H9 (cell line): ENCODE data around the gene ERO1B. TPM values are rescaled to one million over a fixed set of nuclear protein-coding genes. Genes with fewer than 3 reads are reported as not detected.

Source experiments
- DNase-seq: peaks from one replicate; pipeline ENCODE4 v3.0.0-alpha.2; 2017
- H2AFZ ChIP-seq: one replicate; pipeline ENCODE4 v1.6.1; 2013; ENCODE audit warnings: mild to moderate bottlenecking, low read length, control low read depth, moderate library complexity
- H2AK5ac ChIP-seq: 2 replicates; pipeline ENCODE4 v1.6.1; 2013; ENCODE audit warnings: low read length, control low read depth, mixed read lengths; ENCODE audit not compliant: insufficient read length
- H2BK120ac ChIP-seq: one replicate; pipeline ENCODE4 v1.6.1; 2013; ENCODE audit warnings: low read depth, mild to moderate bottlenecking, low read length, control low read depth, inconsistent platforms; ENCODE audit not compliant: poor library complexity, severe bottlenecking
- H2BK12ac ChIP-seq: 2 replicates; pipeline ENCODE4 v1.6.1; 2013; ENCODE audit warnings: low read length, control low read depth, mixed read lengths, low read depth; ENCODE audit not compliant: insufficient read length
- H2BK15ac ChIP-seq: 2 replicates; pipeline ENCODE4 v1.6.1; 2013; ENCODE audit warnings: low read depth, low read length, control low read depth
- H2BK20ac ChIP-seq: one replicate; pipeline ENCODE4 v1.6.1; 2013; ENCODE audit warnings: low read depth, mild to moderate bottlenecking, low read length, control low read depth, inconsistent platforms; ENCODE audit not compliant: poor library complexity, severe bottlenecking
- H2BK5ac ChIP-seq: 2 replicates; pipeline ENCODE4 v1.6.1; 2013; ENCODE audit warnings: low read length, control low read depth, mixed read lengths; ENCODE audit not compliant: insufficient read length
- H3K14ac ChIP-seq: 2 replicates; pipeline ENCODE4 v1.6.1; 2013; ENCODE audit warnings: low read length, control low read depth; ENCODE audit not compliant: insufficient read depth
- H3K18ac ChIP-seq: 2 replicates; pipeline ENCODE4 v1.6.1; 2013; ENCODE audit warnings: low read depth, mild to moderate bottlenecking, mixed read lengths, low read length, control low read depth; ENCODE audit not compliant: insufficient read length
- H3K23ac ChIP-seq: 2 replicates; pipeline ENCODE4 v1.6.1; 2013; ENCODE audit warnings: low read length, control low read depth, mixed read lengths, low read depth; ENCODE audit not compliant: insufficient read length
- H3K23me2 ChIP-seq: 2 replicates; pipeline ENCODE4 v1.6.1; 2013; ENCODE audit warnings: low read depth, mild to moderate bottlenecking, mixed read lengths, low read length, control low read depth; ENCODE audit not compliant: insufficient read length, poor library complexity, severe bottlenecking
- H3K27ac ChIP-seq: 2 replicates; pipeline ENCODE4 v1.5.1; 2013; ENCODE audit warnings: low read length, control low read depth, mixed read lengths, low read depth; ENCODE audit not compliant: insufficient read length
- H3K27me3 ChIP-seq: 2 replicates; pipeline ENCODE4 v1.6.1; 2013; ENCODE audit warnings: low read length, control low read depth, inconsistent platforms; ENCODE audit not compliant: insufficient read depth
- H3K4ac ChIP-seq: 2 replicates; pipeline ENCODE4 v1.6.1; 2013; ENCODE audit warnings: low read depth, mild to moderate bottlenecking, control low read depth, inconsistent platforms, low read length, moderate library complexity
- H3K4me1 ChIP-seq: 2 replicates; pipeline ENCODE4 v1.6.1; 2013; ENCODE audit warnings: low read length, control low read depth, inconsistent platforms; ENCODE audit not compliant: insufficient read depth
- H3K4me2 ChIP-seq: 2 replicates; pipeline ENCODE4 v1.6.1; 2013; ENCODE audit warnings: low read length, control low read depth, mixed read lengths; ENCODE audit not compliant: insufficient read length, insufficient read depth
- H3K56ac ChIP-seq: 2 replicates; pipeline ENCODE4 v1.6.1; 2013; ENCODE audit warnings: low read depth, mild to moderate bottlenecking, mixed read lengths, low read length, control low read depth; ENCODE audit not compliant: insufficient read length
- H3K79me1 ChIP-seq: 2 replicates; pipeline ENCODE4 v1.6.1; 2013; ENCODE audit warnings: low read depth, mild to moderate bottlenecking, moderate library complexity, low read length, control low read depth, inconsistent platforms; ENCODE audit not compliant: insufficient read depth, poor library complexity, severe bottlenecking
- H3K79me2 ChIP-seq: 2 replicates; pipeline ENCODE4 v1.6.1; 2013; ENCODE audit warnings: low read length, control low read depth, inconsistent platforms; ENCODE audit not compliant: insufficient read depth
- H3K9ac ChIP-seq: 2 replicates; pipeline ENCODE4 v1.6.1; 2013; ENCODE audit warnings: low read length, control low read depth, mixed read lengths; ENCODE audit not compliant: insufficient read length; ENCODE audit errors: extremely low read depth
- H3K9me3 ChIP-seq: one replicate; pipeline ENCODE4 v1.6.1; 2013; ENCODE audit warnings: low read depth, low read length, inconsistent platforms; ENCODE audit not compliant: control insufficient read depth
- H3T11ph ChIP-seq: one replicate; pipeline ENCODE4 v1.6.1; 2013; ENCODE audit warnings: mild to moderate bottlenecking, low read length, control low read depth, inconsistent platforms
- H4K20me1 ChIP-seq: one replicate; pipeline ENCODE4 v1.6.1; 2013; ENCODE audit not compliant: control insufficient read depth, insufficient read length, insufficient read depth
- H4K5ac ChIP-seq: 2 replicates; pipeline ENCODE4 v1.6.1; 2013; ENCODE audit warnings: low read depth, mild to moderate bottlenecking, mixed read lengths, low read length, control low read depth; ENCODE audit not compliant: insufficient read length
- H4K8ac ChIP-seq: replicated peaks from 2 replicates; pipeline ENCODE4 v1.6.1; 2013; ENCODE audit warnings: low read length, control low read depth, mixed read lengths, low read depth; ENCODE audit not compliant: insufficient read length
- H4K91ac ChIP-seq: 2 replicates; pipeline ENCODE4 v1.6.1; 2013; ENCODE audit warnings: low read depth, mild to moderate bottlenecking, moderate library complexity, mixed read lengths, low read length, control low read depth; ENCODE audit not compliant: insufficient read length
- H3K27ac Mint-ChIP-seq, 3 experiments: 2 replicates in 2 of 3; 3 replicates in 1 of 3; pipeline ENCODE4 v1.8.0; 2020 to 2021; ENCODE audit warnings: mixed read lengths in 3 of 3, mild to moderate bottlenecking in 1 of 3, moderate library complexity in 1 of 3
- H3K27me3 Mint-ChIP-seq: 2 replicates; pipeline ENCODE4 v1.8.0; 2021; ENCODE audit warnings: low read depth, mild to moderate bottlenecking, moderate library complexity, mixed read lengths
- H3K36me3 Mint-ChIP-seq, 3 experiments: 2 replicates in 2 of 3; 3 replicates in 1 of 3; pipeline ENCODE4 v1.8.0; 2020 to 2021; ENCODE audit warnings: low read depth in 3 of 3, mixed read lengths in 3 of 3; ENCODE audit not compliant: insufficient read depth in 1 of 3
- H3K4me1 Mint-ChIP-seq, 2 experiments: 2 replicates each; pipeline ENCODE4 v1.8.0; 2020; ENCODE audit warnings: mixed read lengths in 2 of 2
- H3K4me3 Mint-ChIP-seq, 2 experiments: 2 replicates in 1 of 2; 3 replicates in 1 of 2; pipeline ENCODE4 v1.8.0; 2020 to 2021; ENCODE audit warnings: mild to moderate bottlenecking in 2 of 2, mixed read lengths in 2 of 2, moderate library complexity in 1 of 2
- H3K9me3 Mint-ChIP-seq, 2 experiments: 2 replicates in 1 of 2; 3 replicates in 1 of 2; pipeline ENCODE4 v1.8.0; 2020; ENCODE audit warnings: mild to moderate bottlenecking in 2 of 2, mixed read lengths in 2 of 2, moderate library complexity in 1 of 2
- WGBS: extraction: QIAGEN DNeasy Blood & Tissue Kit; methylation state at CpG from one replicate; pipeline ENCODE4 v1.1.7; 2013; ENCODE audit warnings: missing lambda C conversion rate, low lambda C conversion rate, mixed read lengths; ENCODE audit not compliant: insufficient read length; ENCODE audit errors: extremely low coverage; 5-methylcytosine and 5-hydroxymethylcytosine counted together
- total RNA-seq: library from RNA; stranded (reverse); gene quantifications from 2 replicates; pipeline ENCODE4 v1.2.1, GENCODE V29; 2021
- TF ChIP-seq, protein P1 (sequence below): fragments of 200-600 bp; sonication (generic); conservative IDR thresholded peaks from 3 replicates; pipeline ENCODE4 v1.8.0; 2021; ENCODE audit warnings: antibody characterized with exemption, mild to moderate bottlenecking

ERO1B gene
- total RNA-seq, 1 experiment from 2014 or later = 1.5 TPM

DNA sequence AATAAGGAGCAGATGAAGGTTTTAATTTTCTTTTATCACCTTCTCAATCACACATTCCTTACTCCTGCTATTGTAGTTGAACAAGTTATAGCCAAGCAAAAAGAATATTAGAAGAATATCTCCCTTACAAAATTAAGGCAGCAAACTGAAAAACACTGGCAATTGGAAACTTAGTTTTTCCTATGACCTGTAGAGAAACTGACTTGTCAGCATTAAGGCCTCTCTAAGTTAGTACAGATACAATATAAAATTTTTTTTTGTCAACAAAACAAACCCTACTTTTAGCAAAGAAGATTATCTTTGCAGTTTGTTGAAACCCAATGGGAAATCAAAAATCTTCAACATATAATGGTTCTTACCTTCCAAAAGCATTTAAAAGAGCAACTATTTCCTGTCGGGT, 61.3 kb downstream of the ERO1B start:
- H3K14ac ChIP-seq = no peak overlapping the region
- TF ChIP-seq, protein P1, sequence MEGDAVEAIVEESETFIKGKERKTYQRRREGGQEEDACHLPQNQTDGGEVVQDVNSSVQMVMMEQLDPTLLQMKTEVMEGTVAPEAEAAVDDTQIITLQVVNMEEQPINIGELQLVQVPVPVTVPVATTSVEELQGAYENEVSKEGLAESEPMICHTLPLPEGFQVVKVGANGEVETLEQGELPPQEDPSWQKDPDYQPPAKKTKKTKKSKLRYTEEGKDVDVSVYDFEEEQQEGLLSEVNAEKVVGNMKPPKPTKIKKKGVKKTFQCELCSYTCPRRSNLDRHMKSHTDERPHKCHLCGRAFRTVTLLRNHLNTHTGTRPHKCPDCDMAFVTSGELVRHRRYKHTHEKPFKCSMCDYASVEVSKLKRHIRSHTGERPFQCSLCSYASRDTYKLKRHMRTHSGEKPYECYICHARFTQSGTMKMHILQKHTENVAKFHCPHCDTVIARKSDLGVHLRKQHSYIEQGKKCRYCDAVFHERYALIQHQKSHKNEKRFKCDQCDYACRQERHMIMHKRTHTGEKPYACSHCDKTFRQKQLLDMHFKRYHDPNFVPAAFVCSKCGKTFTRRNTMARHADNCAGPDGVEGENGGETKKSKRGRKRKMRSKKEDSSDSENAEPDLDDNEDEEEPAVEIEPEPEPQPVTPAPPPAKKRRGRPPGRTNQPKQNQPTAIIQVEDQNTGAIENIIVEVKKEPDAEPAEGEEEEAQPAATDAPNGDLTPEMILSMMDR = no peak
- no peak overlapping the region for H3K4me2 ChIP-seq
- H3T11ph ChIP-seq = no peak overlapping the region
- no peak for DNase-seq
- H3K4me1 ChIP-seq = no peaks in the 10 kb centered on the region
- H2BK12ac ChIP-seq = no peak overlapping the region
- no peaks in the 10 kb centered on the region for H3K9me3 ChIP-seq
- no peak overlapping the region for H2BK20ac ChIP-seq
- Mint-ChIP-seq H3K9me3 (no peaks in the 10 kb centered on the region), H3K27me3 (no peaks in the 10 kb centered on the region), H3K4me3 (no peak overlapping the region), H3K4me1 (no peaks in the 10 kb centered on the region; a peak in 1 of 4 replicates), H3K36me3 (no peaks in the 10 kb centered on the region), H3K27ac (no peak overlapping the region)
- no peak overlapping the region for H2AFZ ChIP-seq
- no peak overlapping the region for H2AK5ac ChIP-seq
- H3K4ac ChIP-seq = no peak overlapping the region
- H4K5ac ChIP-seq = no peak overlapping the region
- no peaks in the 10 kb centered on the region for H3K79me1 ChIP-seq
- H3K9ac ChIP-seq = no peak overlapping the region
- H4K91ac ChIP-seq = no peak overlapping the region
- H2BK5ac ChIP-seq = no peak overlapping the region
- H2BK15ac ChIP-seq = no peak overlapping the region
- WGBS = no CpG with 5 or more reads among the region's 1 CpG
- H3K23ac ChIP-seq = no peak overlapping the region
- no peak overlapping the region for H2BK120ac ChIP-seq
- no peak overlapping the region for H3K18ac ChIP-seq
- no peaks in the 10 kb centered on the region for H3K23me2 ChIP-seq
- no peak overlapping the region for H4K8ac ChIP-seq
- no peaks in the 10 kb centered on the region for H3K79me2 ChIP-seq
- no peaks in the 10 kb centered on the region for H4K20me1 ChIP-seq
- H3K27me3 ChIP-seq = no peaks in the 10 kb centered on the region
- H3K56ac ChIP-seq = no peak overlapping the region
- H3K27ac ChIP-seq = no peak overlapping the region
